ENCODE measurements around the gene PROM2. TPM values are rescaled to one million over a fixed set of nuclear protein-coding genes. Genes with fewer than 3 reads are reported as not detected.

Gene PROM2
- total RNA-seq, 1 experiment from 2014 or later = 3.1 TPM

DNA sequence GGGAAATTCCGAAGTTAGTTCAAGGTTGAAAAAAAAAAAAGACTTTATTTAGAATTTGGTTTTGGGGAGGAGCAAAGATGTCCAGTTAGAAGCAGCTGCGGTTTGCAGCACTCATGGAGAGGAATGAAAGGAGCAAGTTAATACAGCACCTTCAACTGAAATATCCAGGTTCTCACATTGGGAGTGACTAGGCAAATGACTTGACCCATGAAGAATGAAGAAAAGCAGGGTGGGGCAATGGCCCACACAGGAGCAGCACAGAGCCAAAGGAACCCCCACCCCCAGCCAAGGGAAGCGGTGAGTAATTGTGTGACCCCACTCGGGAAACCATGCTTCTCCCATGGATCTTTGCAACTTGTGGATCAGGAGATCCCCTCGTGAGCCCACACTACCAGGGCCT lies 34.2 kb upstream of the PROM2 start:
- Histone ChIP-seq H3K79me1 (ENCODE audit: insufficient read depth, low read depth, low read length, poor library complexity, severe bottlenecking) (no peaks in the 10 kb centered on the region), H3K27ac (ENCODE audit: insufficient read length, low read depth, low read length) (no peak overlapping the region), H2BK12ac (ENCODE audit: insufficient read length, low read depth, low read length) (no peak overlapping the region), H3K79me2 (ENCODE audit: insufficient read depth, low read length) (no peaks in the 10 kb centered on the region), H2AK5ac (ENCODE audit: insufficient read length, low read length) (no peak overlapping the region), H4K8ac (replicated peaks; ENCODE audit: insufficient read length, low read depth, low read length) (no peak overlapping the region), H3K56ac (ENCODE audit: insufficient read length, low read depth, low read length) (no peak overlapping the region), H3K23me2 (ENCODE audit: insufficient read length, low read depth, low read length, poor library complexity, severe bottlenecking) (no peaks in the 10 kb centered on the region), H3K27me3 (ENCODE audit: insufficient read depth, low read length) (no peaks in the 10 kb centered on the region), H3K4ac (ENCODE audit: low read depth, low read length) (no peak overlapping the region), H4K5ac (ENCODE audit: insufficient read length, low read depth, low read length) (no peak overlapping the region), H3K4me1 (ENCODE audit: insufficient read depth, low read length) (no peaks in the 10 kb centered on the region), H3K9ac (ENCODE audit: extremely low read depth, insufficient read length, low read length) (no peak overlapping the region), H3K23ac (ENCODE audit: insufficient read length, low read depth, low read length) (no peak overlapping the region), H3T11ph (ENCODE audit: low read length) (no peak overlapping the region), H3K4me2 (ENCODE audit: insufficient read depth, insufficient read length, low read length) (no peak overlapping the region), H4K91ac (ENCODE audit: insufficient read length, low read depth, low read length) (no peak overlapping the region), H2BK120ac (ENCODE audit: low read depth, low read length, poor library complexity, severe bottlenecking) (no peak overlapping the region), H3K18ac (ENCODE audit: insufficient read length, low read depth, low read length) (no peak overlapping the region), H3K9me3 (ENCODE audit: control insufficient read depth, low read depth, low read length) (peaks cover 15% of the 10 kb centered on the region), H2BK5ac (ENCODE audit: insufficient read length, low read length) (no peak overlapping the region), H2AFZ (ENCODE audit: low read length) (no peak overlapping the region), H2BK15ac (ENCODE audit: low read depth, low read length) (no peak overlapping the region), H3K14ac (ENCODE audit: insufficient read depth, low read length) (no peak overlapping the region), H4K20me1 (ENCODE audit: control insufficient read depth, insufficient read depth, insufficient read length) (no peaks in the 10 kb centered on the region), H2BK20ac (ENCODE audit: low read depth, low read length, poor library complexity, severe bottlenecking) (no peak overlapping the region)
- peaks cover 73 to 74% of the 10 kb centered on the region in 2 experiments for H3K9me3 Mint-ChIP-seq
- H3K36me3 Mint-ChIP-seq (ENCODE audit: insufficient read depth in 1 of 3, low read depth in 3 of 3) = peaks cover 21 to 26% (median 21%) of the 10 kb centered on the region in 3 experiments; a peak in 6 of 7 replicates
- TF ChIP-seq, protein P1, sequence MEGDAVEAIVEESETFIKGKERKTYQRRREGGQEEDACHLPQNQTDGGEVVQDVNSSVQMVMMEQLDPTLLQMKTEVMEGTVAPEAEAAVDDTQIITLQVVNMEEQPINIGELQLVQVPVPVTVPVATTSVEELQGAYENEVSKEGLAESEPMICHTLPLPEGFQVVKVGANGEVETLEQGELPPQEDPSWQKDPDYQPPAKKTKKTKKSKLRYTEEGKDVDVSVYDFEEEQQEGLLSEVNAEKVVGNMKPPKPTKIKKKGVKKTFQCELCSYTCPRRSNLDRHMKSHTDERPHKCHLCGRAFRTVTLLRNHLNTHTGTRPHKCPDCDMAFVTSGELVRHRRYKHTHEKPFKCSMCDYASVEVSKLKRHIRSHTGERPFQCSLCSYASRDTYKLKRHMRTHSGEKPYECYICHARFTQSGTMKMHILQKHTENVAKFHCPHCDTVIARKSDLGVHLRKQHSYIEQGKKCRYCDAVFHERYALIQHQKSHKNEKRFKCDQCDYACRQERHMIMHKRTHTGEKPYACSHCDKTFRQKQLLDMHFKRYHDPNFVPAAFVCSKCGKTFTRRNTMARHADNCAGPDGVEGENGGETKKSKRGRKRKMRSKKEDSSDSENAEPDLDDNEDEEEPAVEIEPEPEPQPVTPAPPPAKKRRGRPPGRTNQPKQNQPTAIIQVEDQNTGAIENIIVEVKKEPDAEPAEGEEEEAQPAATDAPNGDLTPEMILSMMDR (conservative IDR thresholded peaks at IDR 0.05) = no peak
- no peak overlapping the region for H3K27ac Mint-ChIP-seq
- no peak for DNase-seq
- no peaks in the 10 kb centered on the region for H3K4me1 Mint-ChIP-seq
- no peak overlapping the region for H3K4me3 Mint-ChIP-seq
- peaks cover 19% of the 10 kb centered on the region for H3K27me3 Mint-ChIP-seq (ENCODE audit: low read depth)
- WGBS (ENCODE audit: extremely low coverage, insufficient read length, low lambda C conversion rate) = no CpG with 5 or more reads among the region's 5 CpGs
